ENCODE results near the gene GNA12. TPM values are rescaled to one million over a fixed set of nuclear protein-coding genes. Genes with fewer than 3 reads are reported as not detected.

The GNA12 gene
- total RNA-seq, 4 donors from 2014 or later = 11.0 to 68.5 (median 20.4) TPM

DNA sequence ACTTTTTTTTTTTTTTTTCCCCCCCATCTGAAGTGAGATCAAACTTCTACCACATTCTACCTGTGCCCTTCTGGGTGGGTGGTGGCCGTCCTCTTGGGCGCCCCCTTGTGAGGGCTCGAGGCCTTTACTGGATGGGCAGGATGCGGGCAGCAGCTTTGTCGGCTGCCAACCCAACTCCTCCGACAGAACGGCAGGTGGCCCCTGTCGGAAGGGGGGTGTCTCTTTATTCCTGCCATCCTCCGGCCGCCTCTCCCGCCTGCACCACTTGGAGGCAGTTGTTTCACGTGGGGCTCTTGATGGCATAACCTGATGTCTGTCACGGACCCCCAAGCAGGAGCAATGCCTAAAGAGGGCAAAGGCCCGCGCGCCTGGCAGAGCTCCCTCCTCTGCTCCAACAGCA is 125.1 kb downstream of the GNA12 start:
- Histone ChIP-seq H3K9me3 (no peaks in the 10 kb centered on the region), H3K27me3 (no peaks in the 10 kb centered on the region), H3K36me3 (peaks cover 0 to 6% (median 0%) of the 10 kb centered on the region in 3 donors), H3K4me1 (peaks cover 0 to 21% (median 3%) of the 10 kb centered on the region in 4 donors), H3K27ac (no peak overlapping the region), H3K4me3 (no peak overlapping the region)
- DNase-seq = peak in 2 of 3 donors; percentile 65 to 72
- TF ChIP-seq POLR2A (IDR thresholded peaks at IDR 0.05) = no peak
- TF ChIP-seq, protein P1, sequence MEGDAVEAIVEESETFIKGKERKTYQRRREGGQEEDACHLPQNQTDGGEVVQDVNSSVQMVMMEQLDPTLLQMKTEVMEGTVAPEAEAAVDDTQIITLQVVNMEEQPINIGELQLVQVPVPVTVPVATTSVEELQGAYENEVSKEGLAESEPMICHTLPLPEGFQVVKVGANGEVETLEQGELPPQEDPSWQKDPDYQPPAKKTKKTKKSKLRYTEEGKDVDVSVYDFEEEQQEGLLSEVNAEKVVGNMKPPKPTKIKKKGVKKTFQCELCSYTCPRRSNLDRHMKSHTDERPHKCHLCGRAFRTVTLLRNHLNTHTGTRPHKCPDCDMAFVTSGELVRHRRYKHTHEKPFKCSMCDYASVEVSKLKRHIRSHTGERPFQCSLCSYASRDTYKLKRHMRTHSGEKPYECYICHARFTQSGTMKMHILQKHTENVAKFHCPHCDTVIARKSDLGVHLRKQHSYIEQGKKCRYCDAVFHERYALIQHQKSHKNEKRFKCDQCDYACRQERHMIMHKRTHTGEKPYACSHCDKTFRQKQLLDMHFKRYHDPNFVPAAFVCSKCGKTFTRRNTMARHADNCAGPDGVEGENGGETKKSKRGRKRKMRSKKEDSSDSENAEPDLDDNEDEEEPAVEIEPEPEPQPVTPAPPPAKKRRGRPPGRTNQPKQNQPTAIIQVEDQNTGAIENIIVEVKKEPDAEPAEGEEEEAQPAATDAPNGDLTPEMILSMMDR (IDR thresholded peaks at IDR 0.05) = peak; percentile 26 to 54 (median 30)

DNA sequence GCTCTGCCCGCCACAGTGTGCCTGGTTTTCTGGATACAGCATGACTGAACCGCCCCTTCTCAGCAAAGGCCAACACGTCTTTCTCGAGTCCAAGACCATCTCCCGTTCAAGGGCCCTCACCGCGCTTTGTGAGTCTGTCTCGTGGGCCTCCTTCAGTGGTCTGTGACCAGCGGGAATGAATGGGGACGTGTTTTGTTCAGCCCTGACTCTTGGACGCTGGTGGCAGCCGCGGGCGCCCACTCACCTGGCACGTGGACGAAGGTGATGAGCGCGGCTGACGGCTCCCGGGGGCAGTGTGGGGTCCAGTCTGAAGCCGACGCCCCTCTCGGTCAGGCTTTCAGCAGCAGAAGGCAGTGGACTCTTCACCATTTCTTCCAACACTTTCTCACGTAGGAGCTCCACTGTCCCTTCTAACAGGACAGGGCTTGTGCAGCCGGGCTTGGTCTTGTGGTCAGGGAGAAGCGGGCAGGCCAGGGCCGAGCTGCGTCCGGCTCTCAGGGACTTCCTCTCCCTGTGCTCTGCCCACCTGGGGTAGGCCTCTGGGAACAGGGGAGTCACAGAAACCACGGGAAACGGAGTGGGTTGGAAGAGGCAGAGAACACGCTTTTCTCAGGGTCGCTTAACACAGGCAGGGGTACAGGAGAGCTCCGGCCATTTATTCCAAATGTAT is 125.7 kb downstream of the GNA12 start:
- no peaks in the 10 kb centered on the region for H3K27me3 ChIP-seq
- H3K36me3 ChIP-seq = peaks cover 0 to 6% (median 0%) of the 10 kb centered on the region in 3 donors
- peaks cover 0 to 21% (median 3%) of the 10 kb centered on the region in 4 donors for H3K4me1 ChIP-seq
- H3K4me3 ChIP-seq = no peak overlapping the region
- TF ChIP-seq, protein P1 (IDR thresholded peaks at IDR 0.05) = no peak
- no peak for TF ChIP-seq POLR2A (IDR thresholded peaks at IDR 0.05)
- no peaks in the 10 kb centered on the region for H3K9me3 ChIP-seq
- DNase-seq = no peak
- peak overlapping the region in 2 of 4 donors; percentile 25 to 56 for H3K27ac ChIP-seq

DNA sequence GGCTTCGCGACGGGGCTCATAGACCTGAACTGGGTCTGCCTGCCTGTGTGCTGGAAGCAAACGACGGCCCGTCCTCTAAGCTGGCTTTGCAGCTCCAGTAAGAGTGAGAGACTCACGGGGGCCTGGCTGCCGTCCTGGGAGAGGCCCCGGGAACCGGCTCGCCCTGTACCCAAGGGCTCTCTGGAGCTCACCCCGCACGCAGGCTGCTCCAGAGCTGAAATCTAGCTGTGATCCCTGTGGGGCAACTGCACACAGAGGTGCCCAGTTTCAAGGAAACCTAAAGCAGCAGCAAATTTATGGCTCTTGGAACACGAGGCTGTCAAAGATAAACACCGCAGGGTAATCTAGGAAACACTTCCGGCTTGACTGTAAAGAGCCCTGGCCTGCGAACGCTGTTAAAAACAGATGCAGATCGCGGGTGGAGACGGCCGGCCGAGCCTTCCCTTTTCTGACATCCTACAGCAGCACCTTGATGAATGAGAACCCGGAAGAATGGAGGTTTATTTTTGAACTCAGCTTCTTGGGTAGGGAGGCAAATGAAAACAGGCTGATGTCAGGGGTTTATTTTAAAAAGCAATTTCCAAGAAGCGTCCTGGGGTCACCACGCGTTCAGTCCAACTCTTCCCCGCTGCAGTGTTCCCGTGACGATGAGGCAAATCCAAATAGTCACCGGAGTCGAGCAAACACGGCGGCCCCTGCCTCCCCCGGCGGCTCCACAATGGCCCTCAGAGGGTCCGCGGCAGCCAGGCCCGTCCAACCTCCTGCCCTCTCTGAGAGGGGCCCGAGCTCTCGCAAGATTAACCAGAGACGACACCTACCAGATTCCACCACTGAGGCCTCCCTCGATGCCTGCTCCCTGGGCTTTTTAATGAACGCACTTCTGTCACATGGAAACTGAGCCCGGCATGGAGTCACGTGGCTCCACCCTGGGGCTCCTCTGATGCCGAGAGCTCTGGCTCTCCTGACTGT is 126.5 kb downstream of the GNA12 start:
- H3K27ac ChIP-seq = peak overlapping the region in 2 of 4 donors; percentile 25 to 56

DNA sequence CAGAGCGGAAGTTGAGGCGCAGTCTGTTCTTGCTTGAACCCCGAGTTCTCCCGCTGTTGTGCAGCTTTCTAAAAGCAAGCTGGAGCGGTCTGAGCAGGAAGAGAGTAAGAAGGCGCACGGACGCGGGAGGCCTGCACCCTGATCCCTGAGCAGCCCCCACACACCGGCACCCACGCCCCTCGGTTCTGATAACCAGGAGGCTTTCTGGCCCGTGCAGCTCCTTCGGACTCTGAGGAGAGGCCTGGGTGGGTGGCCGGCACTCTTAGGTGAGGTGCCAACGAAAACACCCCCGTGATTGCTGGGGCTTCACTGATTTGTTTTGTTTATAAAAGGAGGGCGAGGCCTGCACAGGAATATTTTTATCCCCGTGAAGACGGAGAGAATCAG is 127.2 kb downstream of the GNA12 start:
- DNase-seq = no peak
- Histone ChIP-seq H3K9me3 (no peaks in the 10 kb centered on the region), H3K36me3 (peaks cover 0 to 6% (median 0%) of the 10 kb centered on the region in 3 donors), H3K27ac (peak overlapping the region in 2 of 4 donors; percentile 25 to 56), H3K4me3 (no peak overlapping the region), H3K27me3 (no peaks in the 10 kb centered on the region), H3K4me1 (peaks cover 0 to 21% (median 3%) of the 10 kb centered on the region in 4 donors)
- TF ChIP-seq, protein P1 (IDR thresholded peaks at IDR 0.05) = no peak
- TF ChIP-seq POLR2A (IDR thresholded peaks at IDR 0.05) = no peak

More for the DNA sequence above, 126.5 kb downstream of the GNA12 start:
- DNase-seq = peak; percentile 49 to 74 (median 70)
- TF ChIP-seq, protein P1 (IDR thresholded peaks at IDR 0.05) = no peak
- TF ChIP-seq POLR2A (IDR thresholded peaks at IDR 0.05) = no peak
- Histone ChIP-seq H3K27me3 (no peaks in the 10 kb centered on the region), H3K4me1 (peaks cover 0 to 21% (median 3%) of the 10 kb centered on the region in 4 donors), H3K9me3 (no peaks in the 10 kb centered on the region), H3K36me3 (peaks cover 0 to 6% (median 0%) of the 10 kb centered on the region in 3 donors), H3K4me3 (peak overlapping the region in 1 of 4 donors; percentile 3)

DNA sequence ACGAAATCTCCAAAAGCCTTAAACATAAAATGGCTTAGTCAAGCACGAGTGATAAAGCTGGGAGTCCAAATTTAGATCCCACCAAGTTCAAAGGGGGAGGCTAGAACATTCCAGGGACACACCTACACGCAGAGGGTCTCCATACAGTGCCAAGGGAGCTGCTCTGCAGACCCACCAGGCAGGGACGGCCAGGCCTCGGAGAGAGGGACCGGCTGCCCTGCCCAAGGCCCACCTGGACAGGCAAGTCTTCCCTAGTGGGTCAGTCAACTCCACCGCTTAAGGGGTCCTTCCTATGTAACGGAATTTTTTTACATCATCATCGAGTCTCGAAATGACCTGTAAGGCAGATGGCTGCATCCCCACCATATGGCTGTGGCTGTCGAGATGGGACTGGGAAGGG is 127.6 kb downstream of the GNA12 start:
- Histone ChIP-seq H3K36me3 (peaks cover 0 to 6% (median 0%) of the 10 kb centered on the region in 3 donors), H3K27me3 (no peaks in the 10 kb centered on the region), H3K27ac (peak overlapping the region in 1 of 4 donors; percentile 56), H3K4me3 (no peak overlapping the region), H3K4me1 (peaks cover 0 to 21% (median 3%) of the 10 kb centered on the region in 4 donors), H3K9me3 (no peaks in the 10 kb centered on the region)
- no peak for DNase-seq
- no peak for TF ChIP-seq POLR2A (IDR thresholded peaks at IDR 0.05)
- TF ChIP-seq, protein P1 (IDR thresholded peaks at IDR 0.05) = no peak
